OCI-M2 (cell line): ENCODE data around the gene SLX1A.
"Not testable (repeated sequence)": the region's sequence is repeated elsewhere in the genome, so short reads cannot be mapped to it uniquely, and the experiment has no call there.

ENCODE experiments used
- DNase-seq: peaks from one replicate; lab custom pipeline; 2025; ENCODE audit not compliant: unreplicated experiment; lab: John Stamatoyannopoulos, UW

Gene SLX1A

DNA sequence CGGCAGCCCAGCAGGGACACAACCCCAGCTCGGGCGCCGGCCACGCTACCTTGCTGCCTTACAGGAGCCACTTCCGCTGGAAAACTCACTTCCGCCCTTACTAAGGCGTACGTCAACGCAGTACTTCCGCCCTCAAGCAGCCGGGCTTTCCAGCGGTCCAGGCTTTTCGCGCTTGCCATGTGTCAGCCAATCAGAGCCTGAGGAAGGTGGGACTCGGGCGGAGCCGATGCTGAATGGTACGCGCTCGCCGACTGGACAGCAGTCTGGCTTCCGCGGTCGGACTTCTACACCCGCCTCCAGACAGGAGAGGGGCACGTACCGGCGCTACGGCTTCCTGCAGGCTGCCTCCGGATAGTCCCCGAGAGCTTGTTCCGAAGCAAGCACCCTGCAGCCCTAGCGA is at the start of gene SLX1A, which contains the start of gene BOLA2B:
Gene SLX1A (plus strand): TSS at position 261 of the 400 bp plus-strand sequence. CDS start 210 bp downstream, outside the sequence.
Gene BOLA2B (minus strand): TSS at position 52 of the 400 bp plus-strand sequence. CDS start 71 bp downstream, outside the sequence.
- not testable (repeated sequence) for DNase-seq

- no peak for DNase-seq
These were observed 49.7 kb upstream of the SLX1A start for GRCh38 chr16:30144017-30144416.

DNA sequence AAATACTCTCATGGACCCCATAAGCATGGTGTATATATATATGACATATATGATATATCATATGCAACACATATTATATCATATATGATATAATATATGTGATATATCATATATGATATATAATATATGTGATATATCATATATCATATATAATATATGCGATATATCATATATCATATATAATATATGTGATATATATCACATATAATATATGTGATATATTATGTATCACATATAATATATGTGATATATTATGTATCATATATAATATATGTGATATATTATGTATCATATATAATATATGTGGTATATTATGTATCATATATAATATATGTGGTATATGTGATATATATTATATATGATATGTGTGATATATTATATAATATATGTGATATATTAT is 48.8 kb upstream of the SLX1A start:
- DNase-seq = no peak

DNA sequence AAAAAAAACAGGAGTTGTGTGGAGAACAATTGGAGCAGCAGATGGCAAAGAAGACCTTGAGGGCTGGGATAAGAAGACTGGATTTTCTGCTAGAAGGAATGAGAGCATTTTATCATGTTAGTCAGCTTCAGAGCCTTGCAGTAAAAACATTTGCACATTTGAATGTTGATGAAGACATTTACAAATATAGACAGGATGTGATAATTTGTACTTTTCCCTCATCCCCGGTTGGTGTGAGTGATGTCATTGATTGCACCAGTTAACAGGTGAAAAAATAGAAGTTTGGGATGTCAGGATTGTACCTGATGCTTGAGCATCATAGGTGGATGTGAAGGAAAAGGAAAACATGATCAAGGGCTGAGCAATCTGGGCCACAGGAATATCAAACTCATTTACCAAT is 48.0 kb upstream of the SLX1A start:
- DNase-seq = no peak

DNA sequence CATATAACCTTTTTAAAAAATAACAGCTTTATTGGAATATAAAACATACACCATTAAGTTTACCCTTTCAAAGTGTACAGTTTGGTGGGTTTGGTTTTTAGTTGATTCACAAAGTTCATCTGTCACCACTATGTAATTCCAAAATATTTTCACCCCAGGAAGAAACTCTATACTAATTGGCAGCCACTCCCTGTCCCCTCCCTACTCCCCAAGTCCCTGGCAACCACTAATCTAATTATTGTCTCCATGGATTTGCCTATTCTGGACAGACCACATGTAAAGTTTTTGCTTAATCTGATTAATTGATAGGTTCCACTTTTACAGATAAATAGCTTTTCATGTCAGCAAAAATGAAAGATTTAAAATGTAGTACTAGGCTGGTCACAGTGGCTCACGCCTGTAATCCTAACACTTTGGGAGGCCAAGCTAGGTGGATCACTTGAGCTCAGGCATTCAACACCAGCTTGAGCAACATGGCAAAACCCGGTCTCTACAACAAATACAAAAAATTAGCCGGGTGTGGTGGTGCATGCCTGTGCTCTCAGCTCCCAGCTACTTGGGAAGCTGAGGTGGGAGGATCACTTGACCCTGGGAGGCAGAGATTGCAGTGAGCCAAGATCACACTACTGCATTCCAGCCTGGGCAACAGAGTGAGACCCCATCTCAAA is 45.7 kb upstream of the SLX1A start:
- DNase-seq = no peak

DNA sequence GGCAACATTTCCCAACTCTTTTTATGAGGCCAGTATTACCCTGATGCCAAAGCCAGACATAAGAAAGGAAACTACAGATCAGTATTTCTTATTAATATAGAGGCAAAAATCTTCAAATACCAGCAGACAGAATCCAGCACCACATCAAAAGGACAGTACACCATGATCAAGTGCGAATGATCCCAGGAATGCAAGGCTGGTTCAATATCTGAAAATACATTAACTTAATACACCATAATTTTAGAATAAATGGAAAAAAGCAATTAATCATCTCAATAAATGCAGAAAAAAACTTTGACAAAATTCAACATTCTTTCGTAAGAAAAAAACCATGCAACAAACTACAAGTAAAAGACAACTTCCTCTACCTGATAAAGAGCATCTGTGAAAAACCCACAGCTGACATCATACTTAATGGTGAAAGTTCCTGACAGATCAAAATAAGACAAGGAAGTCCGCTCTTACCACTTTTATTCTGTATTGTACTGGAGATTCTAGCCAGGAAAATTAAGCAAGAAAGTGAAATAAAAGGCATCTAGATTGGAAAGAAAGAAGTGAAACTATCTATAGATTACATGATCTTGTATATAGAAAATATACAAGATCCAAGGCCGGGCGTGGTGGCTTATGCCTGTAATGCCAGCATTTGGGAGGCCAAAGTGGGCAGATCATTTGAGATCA is 44.3 kb upstream of the SLX1A start:
- DNase-seq = no peak

- DNase-seq = no peak
These were observed 42.6 kb upstream of the SLX1A start for GRCh38 chr16:30151091-30151490.

GRCh38 chr16:30152517-30152916 is 41.2 kb upstream of the SLX1A start:
- DNase-seq = no peak

- no peak for DNase-seq
These were observed 38.5 kb upstream of the SLX1A start for GRCh38 chr16:30155188-30155587.

- DNase-seq = no peak
These were observed 36.5 kb upstream of the SLX1A start for GRCh38 chr16:30157214-30157613.

GRCh38 chr16:30163538-30163937 is 30.1 kb upstream of the SLX1A start:
- DNase-seq = no peak

DNA sequence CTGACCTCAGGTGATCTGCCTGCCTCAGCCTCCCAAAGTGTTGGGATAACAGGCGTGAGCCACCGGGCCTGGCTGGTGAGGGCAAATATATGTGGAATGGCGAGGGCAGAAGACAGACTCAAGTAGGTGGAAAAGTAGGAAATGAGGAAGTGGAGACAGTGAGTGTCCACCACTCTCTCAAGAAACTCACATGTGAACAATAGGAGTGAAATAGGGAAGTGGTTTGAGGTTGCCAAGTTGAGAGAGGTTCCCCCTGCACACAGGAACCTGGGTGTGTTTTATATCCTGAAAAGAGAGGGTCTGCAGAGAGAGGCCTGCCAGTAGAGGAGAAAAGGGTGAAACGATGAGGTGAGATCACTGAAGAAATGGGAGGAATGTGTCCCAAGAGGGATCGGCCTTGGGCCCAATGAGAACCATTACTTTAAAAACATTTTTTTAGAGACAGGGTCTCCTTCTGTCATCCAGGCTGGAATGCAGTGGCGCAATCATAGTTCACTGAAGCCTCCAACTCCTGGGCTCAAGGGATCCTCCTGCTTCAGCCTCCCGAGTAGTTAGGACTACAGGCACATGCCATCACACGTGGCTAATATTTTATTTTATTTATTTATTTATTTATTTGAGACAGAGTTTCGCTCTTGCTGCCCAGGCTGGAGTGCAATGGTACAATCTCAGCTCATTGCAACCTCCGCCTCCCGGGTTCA is 27.3 kb upstream of the SLX1A start:
- DNase-seq = no peak

DNA sequence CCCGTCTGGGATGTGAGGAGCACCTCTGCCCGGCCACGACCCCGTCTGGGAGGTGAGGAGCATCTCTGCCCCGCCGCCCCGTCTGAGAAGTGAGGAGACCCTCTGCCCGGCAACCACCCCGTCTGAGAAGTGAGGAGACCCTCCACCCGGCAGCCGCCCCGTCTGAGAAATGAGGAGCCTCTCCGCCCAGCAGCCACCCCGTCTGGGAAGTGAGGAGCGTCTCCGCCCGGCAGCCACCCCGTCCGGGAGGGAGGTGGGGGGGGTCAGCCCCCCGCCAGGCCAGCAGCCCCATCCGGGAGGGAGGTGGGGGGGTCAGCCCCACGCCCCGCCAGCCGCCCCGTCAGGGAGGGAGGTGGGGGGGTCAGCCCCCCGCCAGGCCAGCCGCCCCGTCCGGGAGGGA is 24.9 kb upstream of the SLX1A start:
- not testable (repeated sequence) for DNase-seq

- not testable (repeated sequence) for DNase-seq
These were observed 24.3 kb upstream of the SLX1A start for GRCh38 chr16:30169416-30169815.

GRCh38 chr16:30170145-30170544 is 23.5 kb upstream of the SLX1A start:
- not testable (repeated sequence) for DNase-seq

DNA sequence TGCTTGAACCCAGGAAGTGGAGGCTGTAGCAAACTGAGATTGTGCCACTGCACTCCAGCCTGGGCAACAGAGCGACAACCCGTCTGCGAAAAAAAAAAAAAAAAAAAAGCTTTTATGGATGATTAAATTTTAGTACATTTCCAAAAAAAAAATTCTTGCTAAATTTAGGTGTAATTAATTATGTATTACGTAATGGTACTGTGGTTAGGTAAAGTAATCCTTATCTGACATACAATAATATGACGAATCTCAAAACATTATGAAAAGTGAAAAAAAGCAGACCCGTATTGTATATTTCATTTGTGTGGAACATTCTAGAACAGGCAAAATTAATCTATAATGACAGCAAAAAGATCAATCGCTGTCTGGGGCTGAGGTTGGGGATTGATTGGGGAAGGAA is 20.6 kb upstream of the SLX1A start:
- DNase-seq = no peak

- not testable (repeated sequence) for DNase-seq
These were observed 16.8 kb upstream of the SLX1A start for GRCh38 chr16:30176876-30177275.

GRCh38 chr16:30179195-30179594 is 14.5 kb upstream of the SLX1A start:
- DNase-seq = no peak

GRCh38 chr16:30179931-30180330 is 13.7 kb upstream of the SLX1A start:
- DNase-seq = no peak

GRCh38 chr16:30180741-30181140 is 12.9 kb upstream of the SLX1A start:
- no peak for DNase-seq

DNA sequence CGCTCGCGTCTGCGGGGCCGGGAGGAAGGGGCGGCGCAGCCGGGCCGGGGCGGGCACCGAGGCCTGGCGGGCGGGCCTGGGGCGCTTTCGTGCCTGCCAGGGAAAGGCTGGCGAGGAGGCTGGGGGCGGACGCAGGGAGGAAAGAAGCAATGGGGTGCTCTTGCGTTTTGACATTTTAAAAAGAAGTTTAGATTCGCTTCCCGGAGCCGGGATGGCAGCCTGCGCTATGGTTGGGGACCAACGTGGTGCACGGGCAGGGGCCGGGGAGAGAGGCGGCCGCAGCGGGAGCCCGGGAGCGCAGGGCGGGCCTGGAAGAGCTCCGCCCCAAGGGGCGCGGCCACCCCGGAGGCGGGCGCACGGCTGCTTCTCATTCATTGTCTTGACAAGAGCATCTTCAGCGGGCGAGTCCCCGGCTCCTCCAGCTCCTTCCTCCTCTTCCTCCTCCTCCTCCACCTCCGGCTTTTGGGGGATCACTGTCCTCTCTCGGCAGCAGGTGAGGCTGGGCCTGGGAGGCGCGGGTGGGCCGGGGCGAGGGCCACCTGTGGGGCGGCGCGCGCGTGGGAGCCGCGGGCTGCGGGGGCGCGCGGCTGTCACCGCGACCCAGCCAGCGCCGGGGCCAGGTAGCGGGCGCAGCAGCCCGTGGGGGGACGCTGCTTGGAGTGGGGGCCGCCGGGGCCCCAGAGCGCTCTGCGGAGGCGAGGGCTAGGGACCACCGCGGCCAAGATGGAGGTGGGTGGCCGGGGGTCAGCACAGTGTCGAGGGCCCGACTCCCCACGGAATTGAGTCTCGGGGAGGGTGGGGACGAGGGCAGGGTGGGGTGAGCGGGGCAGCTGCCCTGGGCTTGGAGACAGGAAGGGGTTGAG is 10.2 kb upstream of the SLX1A start, which contains the start of gene CORO1A:
Gene CORO1A (plus strand): TSS at position 370 of the 863 bp plus-strand sequence. CDS start 1,608 bp downstream, outside the sequence.
- DNase-seq = no peak
